Chondrocyte (in vitro differentiated cells): ENCODE results near the gene CDX1. TPM values are rescaled to one million over a fixed set of nuclear protein-coding genes. Genes with fewer than 3 reads are reported as not detected.

Experiments used
- DNase-seq: peaks from one replicate; pipeline ENCODE4 v3.0.0; 2021; ENCODE audit warnings: mixed read lengths, low spot score
- H3K27ac Mint-ChIP-seq: one replicate; pipeline ENCODE4 v1.8.0; 2021; ENCODE audit warnings: mild to moderate bottlenecking, moderate library complexity, mixed read lengths; ENCODE audit not compliant: unreplicated experiment
- H3K27me3 Mint-ChIP-seq: 2 replicates; pipeline ENCODE4 v1.8.0; 2021; ENCODE audit warnings: low read depth, mixed read lengths
- H3K36me3 Mint-ChIP-seq: 2 replicates; pipeline ENCODE4 v1.8.0; 2021; ENCODE audit warnings: low read depth, mixed read lengths
- H3K4me1 Mint-ChIP-seq: 2 replicates; pipeline ENCODE4 v1.8.0; 2021; ENCODE audit warnings: low read depth, mild to moderate bottlenecking, mixed read lengths
- H3K4me3 Mint-ChIP-seq: one replicate; pipeline ENCODE4 v1.8.0; 2021; ENCODE audit warnings: mild to moderate bottlenecking, moderate library complexity, mixed read lengths; ENCODE audit not compliant: unreplicated experiment
- H3K9me3 Mint-ChIP-seq: 2 replicates; pipeline ENCODE4 v1.8.0; 2021; ENCODE audit warnings: low read depth, mixed read lengths
- CTCF ChIP-seq: fragments of 200-600 bp; sonication (generic); IDR thresholded peaks from 2 replicates; pipeline ENCODE4 v1.5.0; 2021; ENCODE audit warnings: antibody characterized with exemption, mild to moderate bottlenecking, moderate library complexity
- total RNA-seq: library from RNA; stranded (reverse); gene quantifications from 3 replicates; pipeline ENCODE4 v1.2.1, GENCODE V29; 2021

CDX1 gene
- total RNA-seq, 1 donor from 2014 or later, result 0.57 TPM

DNA sequence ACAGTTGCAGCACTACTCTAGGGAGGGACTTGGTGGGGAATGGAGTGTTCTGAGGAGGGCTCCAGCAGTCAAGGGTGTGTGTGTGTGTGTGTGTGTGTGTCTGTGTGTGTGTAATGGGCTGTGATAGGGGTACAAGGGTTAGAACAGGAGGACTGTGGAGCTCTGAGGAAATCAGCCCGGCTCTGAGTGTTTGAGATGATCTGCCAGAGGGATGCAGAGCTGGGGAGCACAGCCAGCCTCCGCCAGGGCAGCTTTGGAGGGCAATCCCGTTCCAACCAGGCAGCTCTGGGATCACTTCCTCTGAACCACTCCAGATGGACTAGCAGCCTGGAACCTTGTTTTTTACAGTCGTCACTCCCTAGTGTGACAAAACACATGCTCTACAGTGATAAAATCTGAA is 20.3 kb downstream of the CDX1 start:
- no peaks in the 10 kb centered on the region for H3K36me3 Mint-ChIP-seq
- no peak for TF ChIP-seq CTCF
- no peaks in the 10 kb centered on the region for H3K9me3 Mint-ChIP-seq
- peaks cover 33% of the 10 kb centered on the region for H3K27me3 Mint-ChIP-seq
- no peak overlapping the region for H3K4me3 Mint-ChIP-seq
- no peak overlapping the region for H3K27ac Mint-ChIP-seq
- DNase-seq, result no peak
- no peaks in the 10 kb centered on the region for H3K4me1 Mint-ChIP-seq

DNA sequence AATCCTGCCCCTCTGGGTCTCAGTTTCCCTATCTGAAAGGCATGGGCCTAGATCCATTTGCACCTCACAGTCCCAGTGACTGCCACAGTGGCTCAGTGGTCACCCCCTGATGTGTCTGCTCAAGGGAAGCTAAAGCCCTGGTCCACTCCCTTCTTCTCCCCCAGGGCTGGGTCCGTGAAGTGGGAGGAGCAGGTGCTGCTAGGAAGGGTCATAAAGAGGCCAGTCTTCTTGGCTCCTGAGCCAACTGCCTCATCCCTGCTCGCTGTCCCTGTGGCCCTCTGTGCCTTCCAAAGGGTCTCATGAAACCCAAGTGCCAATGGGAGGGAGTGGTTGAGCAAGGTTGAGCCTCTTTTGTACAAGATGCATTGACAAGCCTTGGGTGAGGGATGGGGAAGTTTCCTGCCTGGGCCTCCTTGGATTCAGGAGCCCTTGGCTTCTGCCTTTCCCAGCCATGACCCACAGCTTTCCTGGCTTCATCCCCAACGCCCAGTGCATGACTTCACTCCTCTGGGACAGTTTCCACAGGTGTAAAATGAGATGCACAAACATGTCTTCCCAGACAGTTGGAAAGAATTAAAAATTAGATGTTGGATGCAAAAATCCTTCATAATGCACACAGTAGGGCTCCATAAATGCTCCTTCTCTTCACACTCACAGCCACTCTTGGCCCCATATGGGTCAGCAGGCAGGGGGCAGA is 21.7 kb downstream of the CDX1 start:
- no peak overlapping the region for H3K4me3 Mint-ChIP-seq
- no peaks in the 10 kb centered on the region for H3K36me3 Mint-ChIP-seq
- no peak for DNase-seq
- TF ChIP-seq CTCF, result no peak
- H3K4me1 Mint-ChIP-seq, result no peaks in the 10 kb centered on the region
- H3K27me3 Mint-ChIP-seq, result peaks cover 38% of the 10 kb centered on the region
- H3K9me3 Mint-ChIP-seq, result no peaks in the 10 kb centered on the region
- H3K27ac Mint-ChIP-seq, result no peak overlapping the region

DNA sequence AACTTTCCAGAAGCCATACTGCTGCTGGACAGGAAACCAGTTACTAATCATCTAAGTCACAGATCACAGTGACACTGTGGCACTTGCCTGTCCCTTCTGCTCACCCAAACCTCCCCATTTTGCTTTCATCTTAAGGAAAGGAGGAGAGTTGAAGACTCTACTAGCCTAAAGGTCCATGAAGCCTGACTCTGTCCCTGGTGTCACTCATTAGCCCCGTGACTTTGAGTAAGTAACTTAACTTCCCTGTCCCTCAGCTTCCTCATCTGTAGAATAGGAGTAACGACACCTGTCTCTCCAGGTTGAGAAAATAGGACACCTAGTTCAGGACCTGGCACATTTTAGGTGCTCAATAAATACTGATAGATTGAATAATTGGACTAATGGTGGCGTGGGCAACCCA is 22.7 kb downstream of the CDX1 start:
- H3K36me3 Mint-ChIP-seq, result no peaks in the 10 kb centered on the region
- H3K4me1 Mint-ChIP-seq, result no peaks in the 10 kb centered on the region
- peaks cover 40% of the 10 kb centered on the region for H3K27me3 Mint-ChIP-seq
- DNase-seq, result no peak
- H3K4me3 Mint-ChIP-seq, result no peak overlapping the region
- H3K27ac Mint-ChIP-seq, result no peak overlapping the region
- no peak for TF ChIP-seq CTCF
- H3K9me3 Mint-ChIP-seq, result no peaks in the 10 kb centered on the region

GRCh38 chr5:150189728-150190502 is 23.3 kb downstream of the CDX1 start, which contains the start of gene SLC6A7:
Gene SLC6A7 (plus strand): TSS chr5:150190062. CDS start chr5:150190328, 266 bp downstream.
- TF ChIP-seq CTCF, result peak; percentile 15
- H3K4me3 Mint-ChIP-seq, result no peak within 1 kb of the TSS
- H3K36me3 Mint-ChIP-seq, result no peaks in the 10 kb centered on the region
- no peak within 1 kb of the TSS for H3K27ac Mint-ChIP-seq
- DNase-seq, result no peak
- no peaks in the 10 kb centered on the region for H3K4me1 Mint-ChIP-seq
- no peaks in the 10 kb centered on the region for H3K9me3 Mint-ChIP-seq
- peaks cover 40% of the 10 kb centered on the region for H3K27me3 Mint-ChIP-seq

DNA sequence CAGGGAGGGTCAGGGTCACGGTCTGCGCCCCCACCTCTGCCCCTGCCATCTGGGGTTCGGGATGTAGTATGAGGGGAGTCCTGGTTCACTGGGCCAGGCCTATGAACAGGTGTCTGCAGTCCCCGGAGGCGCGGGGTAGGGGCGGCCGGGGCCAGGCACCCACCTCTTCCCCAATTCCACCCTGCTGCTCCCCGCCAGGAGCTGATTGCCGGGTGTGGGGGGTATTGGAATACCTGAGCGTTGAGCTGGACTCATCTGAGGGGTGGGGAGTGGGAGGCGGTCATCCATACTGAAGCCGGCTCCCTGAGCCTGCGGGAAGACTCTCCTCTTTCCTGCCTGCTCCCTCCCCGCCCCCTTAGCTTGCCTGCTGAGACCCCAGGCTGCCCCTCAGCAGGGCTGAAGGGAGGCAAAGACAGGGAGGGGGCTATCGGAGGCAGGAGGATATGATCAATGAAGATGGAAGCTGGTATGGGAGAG is 24.0 kb downstream of the CDX1 start:
- no peak for TF ChIP-seq CTCF
- peaks cover 40% of the 10 kb centered on the region for H3K27me3 Mint-ChIP-seq

More for the DNA sequence above, 24.0 kb downstream of the CDX1 start:
- H3K36me3 Mint-ChIP-seq, result no peaks in the 10 kb centered on the region
- H3K4me3 Mint-ChIP-seq, result no peak overlapping the region
- H3K27ac Mint-ChIP-seq, result no peak overlapping the region
- DNase-seq, result no peak
- H3K9me3 Mint-ChIP-seq, result no peaks in the 10 kb centered on the region
- no peaks in the 10 kb centered on the region for H3K4me1 Mint-ChIP-seq
